Activated naive CD8-positive, alpha-beta T cell (primary cell): ENCODE results near the gene IKZF1.
A peak's percentile ranks its signal among the peaks of the same experiment; 100 is the strongest.

Experiments
- H3K27ac Mint-ChIP-seq: one replicate; pipeline ENCODE4 v1.8.0; 2021; ENCODE audit warnings: mixed read lengths
- H3K27me3 Mint-ChIP-seq: one replicate; pipeline ENCODE4 v1.8.0; 2021; ENCODE audit warnings: mixed read lengths
- H3K36me3 Mint-ChIP-seq: one replicate; pipeline ENCODE4 v1.8.0; 2021; ENCODE audit warnings: mixed read lengths
- H3K4me1 Mint-ChIP-seq: one replicate; pipeline ENCODE4 v1.8.0; 2021; ENCODE audit warnings: low read depth, mixed read lengths
- H3K4me3 Mint-ChIP-seq: one replicate; pipeline ENCODE4 v1.8.0; 2021; ENCODE audit warnings: mild to moderate bottlenecking, mixed read lengths
- H3K9me3 Mint-ChIP-seq: one replicate; pipeline ENCODE4 v1.8.0; 2021; ENCODE audit warnings: low read depth, mixed read lengths

IKZF1 gene

GRCh38 chr7:50359258-50359994, 54.9 kb downstream of the IKZF1 start:
- Mint-ChIP-seq H3K4me1 (peaks cover 98% of the 10 kb centered on the region), H3K4me3 (peak overlapping the region; percentile 78), H3K27me3 (no peaks in the 10 kb centered on the region), H3K9me3 (no peaks in the 10 kb centered on the region), H3K27ac (peak overlapping the region; percentile 100), H3K36me3 (peaks cover 48% of the 10 kb centered on the region)

- peaks cover 98% of the 10 kb centered on the region for H3K4me1 Mint-ChIP-seq
- H3K27ac Mint-ChIP-seq: peak overlapping the region; percentile 100
- peaks cover 46% of the 10 kb centered on the region for H3K36me3 Mint-ChIP-seq
- H3K9me3 Mint-ChIP-seq: no peaks in the 10 kb centered on the region
- no peaks in the 10 kb centered on the region for H3K27me3 Mint-ChIP-seq
- H3K4me3 Mint-ChIP-seq: peak overlapping the region; percentile 78
Measured at GRCh38 chr7:50359995-50360925, 55.7 kb downstream of the IKZF1 start.

DNA sequence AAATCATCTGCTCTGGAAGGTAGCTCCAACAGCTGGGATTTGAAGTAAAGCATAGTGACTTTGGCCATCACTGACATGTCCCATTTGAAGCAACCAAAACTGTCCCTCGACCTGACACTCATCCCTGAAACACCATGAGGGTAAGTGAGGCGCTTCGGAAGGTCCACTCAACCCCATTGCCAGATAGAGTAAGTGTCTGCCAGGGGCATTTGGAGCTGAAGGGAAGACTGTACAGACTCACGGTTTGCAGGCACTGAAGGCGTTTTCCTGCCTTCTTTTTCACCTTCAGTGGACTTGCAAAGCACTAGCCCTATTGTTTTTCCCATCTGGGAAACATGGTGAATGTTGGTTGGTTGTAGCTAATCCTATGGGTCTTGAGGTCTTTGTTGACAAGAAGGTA, 57.6 kb downstream of the IKZF1 start:
- Mint-ChIP-seq H3K4me1 (peaks cover 98% of the 10 kb centered on the region), H3K4me3 (peak overlapping the region; percentile 74), H3K27me3 (no peaks in the 10 kb centered on the region), H3K9me3 (no peaks in the 10 kb centered on the region), H3K27ac (peak overlapping the region; percentile 100), H3K36me3 (peaks cover 49% of the 10 kb centered on the region)

DNA sequence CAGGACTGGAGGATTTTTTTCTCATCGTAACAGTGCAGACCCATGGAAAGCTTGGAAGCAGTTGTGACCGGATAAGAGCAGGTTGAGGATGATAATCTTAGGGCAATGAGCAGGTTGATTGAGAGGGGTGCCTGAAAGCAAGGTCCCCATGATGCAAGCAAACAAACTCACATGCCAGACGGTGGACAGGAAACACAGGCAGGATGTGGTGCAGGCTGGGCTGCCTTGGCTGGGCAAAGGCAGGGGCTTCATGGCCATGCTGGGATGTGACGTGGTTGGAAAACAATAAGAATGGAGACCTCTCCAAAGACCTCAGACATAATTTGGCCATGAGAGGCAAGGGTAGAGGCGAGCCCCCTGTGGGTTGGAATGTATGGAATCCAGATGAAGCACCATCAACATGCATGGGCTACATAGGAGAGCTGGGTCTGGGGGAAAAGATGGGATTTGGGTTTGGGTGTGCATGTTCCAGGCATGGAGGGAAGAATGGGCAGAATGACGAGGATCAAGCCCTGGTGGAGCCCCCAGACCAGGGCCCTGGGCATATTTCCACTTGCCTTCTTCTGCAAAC, 58.3 kb downstream of the IKZF1 start:
- Mint-ChIP-seq H3K4me3 (peak overlapping the region; percentile 74), H3K36me3 (peaks cover 48% of the 10 kb centered on the region), H3K9me3 (no peaks in the 10 kb centered on the region), H3K27ac (peak overlapping the region; percentile 100), H3K27me3 (no peaks in the 10 kb centered on the region), H3K4me1 (peaks cover 97% of the 10 kb centered on the region)

GRCh38 chr7:50363327-50364060, 59.0 kb downstream of the IKZF1 start:
- Mint-ChIP-seq H3K4me1 (peaks cover 97% of the 10 kb centered on the region), H3K9me3 (no peaks in the 10 kb centered on the region), H3K4me3 (peak overlapping the region; percentile 74), H3K27me3 (no peaks in the 10 kb centered on the region), H3K36me3 (peaks cover 49% of the 10 kb centered on the region), H3K27ac (peak overlapping the region; percentile 100)

DNA sequence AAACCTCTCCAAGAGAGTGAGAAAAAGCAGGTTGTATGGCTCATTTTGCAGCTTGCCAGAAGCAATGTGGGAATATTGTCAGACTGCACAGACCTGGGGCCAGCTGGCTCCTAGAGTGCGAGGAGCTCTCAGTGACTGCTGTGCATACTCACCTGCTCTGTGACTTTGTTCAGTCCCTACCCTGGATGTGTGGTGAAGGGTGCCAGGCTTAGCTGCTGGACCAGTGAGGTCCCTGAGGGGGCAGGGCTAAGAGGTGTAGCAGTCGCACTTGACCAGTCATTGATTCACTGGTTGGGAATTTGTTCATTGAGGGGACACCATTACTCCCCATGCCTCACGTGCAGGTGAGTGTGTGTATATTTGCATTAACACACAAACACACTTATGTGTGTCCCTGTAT, 60.1 kb downstream of the IKZF1 start:
- Mint-ChIP-seq H3K9me3 (no peaks in the 10 kb centered on the region), H3K27me3 (no peaks in the 10 kb centered on the region), H3K4me3 (peak overlapping the region; percentile 36), H3K27ac (peak overlapping the region; percentile 100), H3K4me1 (peaks cover 98% of the 10 kb centered on the region), H3K36me3 (peaks cover 46% of the 10 kb centered on the region)

DNA sequence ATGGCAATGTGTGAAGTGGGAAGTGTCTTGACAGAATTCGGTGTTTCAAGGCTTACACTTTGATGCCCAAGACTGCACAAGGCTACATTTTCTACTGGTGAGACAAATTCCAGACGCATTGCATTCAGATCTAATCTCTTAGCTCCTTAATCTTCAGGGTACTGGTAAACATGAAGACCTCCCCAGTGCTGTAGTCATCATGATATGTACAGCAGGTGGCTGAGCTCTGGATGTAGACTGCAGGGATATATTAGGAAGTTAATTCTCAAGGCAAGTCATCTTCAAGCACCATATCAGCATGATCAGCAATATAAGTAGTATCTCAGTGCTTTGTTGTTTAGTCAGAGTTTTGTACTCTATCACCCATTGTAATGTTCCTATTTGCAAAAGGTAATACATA, 61.8 kb downstream of the IKZF1 start:
- Mint-ChIP-seq H3K27me3 (no peaks in the 10 kb centered on the region), H3K9me3 (no peaks in the 10 kb centered on the region), H3K4me3 (peak overlapping the region; percentile 65), H3K27ac (peak overlapping the region; percentile 100), H3K4me1 (peaks cover 97% of the 10 kb centered on the region), H3K36me3 (peaks cover 42% of the 10 kb centered on the region)

DNA sequence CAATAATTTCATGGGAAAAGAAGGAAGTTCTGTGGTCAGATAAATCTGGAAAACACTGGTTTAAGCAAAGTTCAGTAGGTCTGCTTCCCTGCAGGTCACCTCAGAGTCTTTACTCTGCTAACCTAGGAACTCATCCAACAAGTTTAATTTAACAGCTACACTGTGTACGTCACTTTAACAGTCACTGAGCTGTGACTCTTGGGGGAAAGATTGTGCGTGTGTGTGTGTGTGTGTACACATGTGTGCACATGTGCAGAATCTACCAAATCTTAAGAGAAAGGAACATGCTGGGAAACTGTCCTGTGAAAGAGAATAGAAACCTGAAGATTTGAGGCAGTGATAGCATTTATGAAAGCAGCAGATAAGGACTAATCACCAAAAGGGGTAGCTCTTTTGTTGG, 62.6 kb downstream of the IKZF1 start:
- Mint-ChIP-seq H3K36me3 (peaks cover 46% of the 10 kb centered on the region), H3K4me3 (peak overlapping the region; percentile 65)

DNA sequence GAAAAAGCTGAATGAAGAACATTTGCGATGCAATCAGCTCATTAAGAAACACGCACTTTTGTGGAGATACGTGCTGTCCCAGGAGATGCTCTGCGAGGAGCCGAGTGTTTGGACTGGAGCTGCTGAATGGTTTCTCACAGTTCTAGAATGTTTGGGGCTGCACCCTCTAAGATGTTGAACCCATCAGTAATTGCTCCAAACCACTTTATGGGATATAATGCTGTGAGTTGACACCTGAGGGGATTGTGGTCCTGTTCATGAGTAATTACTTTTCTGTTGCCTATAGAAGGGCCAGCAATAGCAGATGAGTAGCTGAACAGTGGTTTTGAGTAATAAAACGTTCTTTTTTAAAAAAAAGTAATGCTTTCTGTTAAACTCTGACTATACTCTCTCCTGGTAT, 63.1 kb downstream of the IKZF1 start:
- Mint-ChIP-seq H3K9me3 (no peaks in the 10 kb centered on the region), H3K4me3 (peak overlapping the region; percentile 65), H3K4me1 (peaks cover 97% of the 10 kb centered on the region), H3K27me3 (no peaks in the 10 kb centered on the region), H3K36me3 (peaks cover 45% of the 10 kb centered on the region), H3K27ac (peak overlapping the region; percentile 100)

More for the DNA sequence above, 62.6 kb downstream of the IKZF1 start:
- Mint-ChIP-seq H3K27me3 (no peaks in the 10 kb centered on the region), H3K27ac (peak overlapping the region; percentile 100), H3K9me3 (no peaks in the 10 kb centered on the region), H3K4me1 (peaks cover 97% of the 10 kb centered on the region)

- H3K36me3 Mint-ChIP-seq: peaks cover 41% of the 10 kb centered on the region
- peaks cover 97% of the 10 kb centered on the region for H3K4me1 Mint-ChIP-seq
- no peaks in the 10 kb centered on the region for H3K9me3 Mint-ChIP-seq
- H3K4me3 Mint-ChIP-seq: peak overlapping the region; percentile 62
- H3K27me3 Mint-ChIP-seq: no peaks in the 10 kb centered on the region
- H3K27ac Mint-ChIP-seq: peak overlapping the region; percentile 100
Measured at GRCh38 chr7:50368366-50368765, 63.9 kb downstream of the IKZF1 start.

- Mint-ChIP-seq H3K9me3 (no peaks in the 10 kb centered on the region), H3K36me3 (peaks cover 36% of the 10 kb centered on the region), H3K27me3 (no peaks in the 10 kb centered on the region), H3K4me3 (peak overlapping the region; percentile 62), H3K4me1 (peaks cover 97% of the 10 kb centered on the region), H3K27ac (peak overlapping the region; percentile 100)
Measured at GRCh38 chr7:50369143-50370026, 64.9 kb downstream of the IKZF1 start.

- H3K4me1 Mint-ChIP-seq: peaks cover 96% of the 10 kb centered on the region
- peaks cover 38% of the 10 kb centered on the region for H3K36me3 Mint-ChIP-seq
- peak overlapping the region; percentile 25 for H3K4me3 Mint-ChIP-seq
- no peaks in the 10 kb centered on the region for H3K9me3 Mint-ChIP-seq
- no peaks in the 10 kb centered on the region for H3K27me3 Mint-ChIP-seq
- H3K27ac Mint-ChIP-seq: peak overlapping the region; percentile 99
Measured at GRCh38 chr7:50370884-50371283, 66.4 kb downstream of the IKZF1 start.

- no peaks in the 10 kb centered on the region for H3K27me3 Mint-ChIP-seq
- H3K4me1 Mint-ChIP-seq: peaks cover 96% of the 10 kb centered on the region
- peak overlapping the region; percentile 73 for H3K4me3 Mint-ChIP-seq
- peaks cover 39% of the 10 kb centered on the region for H3K36me3 Mint-ChIP-seq
- no peaks in the 10 kb centered on the region for H3K9me3 Mint-ChIP-seq
- peak overlapping the region; percentile 99 for H3K27ac Mint-ChIP-seq
Measured at GRCh38 chr7:50371551-50372021, 67.1 kb downstream of the IKZF1 start.
